ENCODE results near the gene PPP1R1C.
A peak's percentile ranks its signal among the peaks of the same experiment; 100 is the strongest.
"Not testable (repeated sequence)": the region's sequence is repeated elsewhere in the genome, so short reads cannot be mapped to it uniquely, and the experiment has no call there.

The PPP1R1C gene

GRCh38 chr2:182015334-182016109 lies 29.9 kb downstream of the PPP1R1C start:
- DNase-seq, result no peak

GRCh38 chr2:182018218-182018617 lies 32.6 kb downstream of the PPP1R1C start:
- DNase-seq, result no peak

- no peak for DNase-seq
These were observed 34.1 kb downstream of the PPP1R1C start for GRCh38 chr2:182019731-182020130.

GRCh38 chr2:182020286-182021070 lies 34.8 kb downstream of the PPP1R1C start:
- no peak for DNase-seq

GRCh38 chr2:182023235-182023634 lies 37.6 kb downstream of the PPP1R1C start:
- DNase-seq, result no peak

- not testable (repeated sequence) for DNase-seq
These were observed 45.2 kb downstream of the PPP1R1C start for GRCh38 chr2:182030875-182031274.

GRCh38 chr2:182031956-182032355 lies 46.3 kb downstream of the PPP1R1C start:
- DNase-seq, result no peak

- DNase-seq, result no peak
These were observed 47.8 kb downstream of the PPP1R1C start for GRCh38 chr2:182033449-182033848.

- no peak for DNase-seq
These were observed 52.9 kb downstream of the PPP1R1C start for GRCh38 chr2:182038576-182038975.

- DNase-seq, result no peak
These were observed 57.4 kb downstream of the PPP1R1C start for GRCh38 chr2:182043021-182043420.

- no peak for DNase-seq
These were observed 58.2 kb downstream of the PPP1R1C start for GRCh38 chr2:182043861-182044260.

GRCh38 chr2:182047544-182047943 lies 61.9 kb downstream of the PPP1R1C start:
- no peak for DNase-seq

GRCh38 chr2:182048088-182048487 lies 62.4 kb downstream of the PPP1R1C start:
- no peak for DNase-seq

GRCh38 chr2:182048621-182049020 lies 63.0 kb downstream of the PPP1R1C start:
- no peak for DNase-seq

GRCh38 chr2:182049372-182050148 lies 63.9 kb downstream of the PPP1R1C start:
- no peak for DNase-seq

- no peak for DNase-seq
These were observed 64.9 kb downstream of the PPP1R1C start for GRCh38 chr2:182050333-182051135.

GRCh38 chr2:182055993-182056392 lies 70.3 kb downstream of the PPP1R1C start:
- DNase-seq, result no peak

- DNase-seq, result peak; percentile 15
These were observed 71.3 kb downstream of the PPP1R1C start for GRCh38 chr2:182057002-182057401.

GRCh38 chr2:182058056-182058455 lies 72.4 kb downstream of the PPP1R1C start:
- no peak for DNase-seq

GRCh38 chr2:182061739-182062138 lies 76.1 kb downstream of the PPP1R1C start:
- DNase-seq, result no peak

GRCh38 chr2:182062329-182062972 lies 76.8 kb downstream of the PPP1R1C start:
- DNase-seq, result no peak

Measured in retina (tissue), 1 donor.